Measurements from ENCODE around the gene ASCC3. TPM values are rescaled to one million over a fixed set of nuclear protein-coding genes. Genes with fewer than 3 reads are reported as not detected.

ASCC3 gene
- total and polyA plus RNA-seq, 2 experiments from 2014 or later = 92.9 to 129 TPM

DNA sequence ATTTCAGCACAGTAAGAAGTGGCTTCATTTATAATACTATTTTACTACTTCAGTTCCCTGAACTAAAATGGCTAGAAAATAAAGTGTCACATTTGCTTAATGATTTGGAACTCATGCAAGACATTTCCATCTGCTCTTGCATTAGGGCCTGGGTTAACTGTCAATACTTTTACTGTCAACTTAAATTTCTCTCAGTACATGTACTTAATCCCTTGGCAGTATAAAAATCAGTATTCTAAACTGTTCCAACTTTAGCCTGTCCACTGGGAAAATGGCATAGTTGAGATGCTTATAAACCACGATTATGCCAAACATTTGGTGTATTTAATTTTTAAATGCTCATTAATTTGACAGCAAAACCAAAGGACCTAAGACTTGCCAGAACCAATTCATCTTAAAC, 154.5 kb downstream of the ASCC3 start:
- no peak for ATAC-seq

More for the DNA sequence above, 154.5 kb downstream of the ASCC3 start:
- H3K4me2 ChIP-seq = no peak overlapping the region
- H3K79me2 ChIP-seq (replicated peaks; ENCODE audit: insufficient read depth) = no peaks in the 10 kb centered on the region
- Mint-ChIP-seq H3K36me3 (ENCODE audit: low read depth) (no peaks in the 10 kb centered on the region; the same call in 2 of the 3 replicates), H3K27me3 (ENCODE audit: insufficient read depth, low read depth, poor library complexity) (no peaks in the 10 kb centered on the region), H3K27ac (no peak overlapping the region), H3K4me1 (no peaks in the 10 kb centered on the region; the same call in 2 of the 3 replicates), H3K4me3 (no peak overlapping the region), H3K9me3 (no peaks in the 10 kb centered on the region)
- TF ChIP-seq CREB1 (CRISPR knock-in tag; IDR thresholded peaks at IDR 0.05; ENCODE audit: low read depth) (no peak), STAT1 (IDR thresholded peaks at IDR 0.05; ENCODE audit: unreplicated experiment) (no peak), POLR2AphosphoS5 (IDR thresholded peaks at IDR 0.05; ENCODE audit: low read depth) (no peak), ZNF462 (CRISPR knock-in tag; IDR thresholded peaks at IDR 0.05) (no peak), CTCF (conservative IDR thresholded peaks at IDR 0.05; ENCODE audit: low read depth in 2 of 2) (no peak), ZNF114 (CRISPR knock-in tag; IDR thresholded peaks at IDR 0.05) (no peak), NANOG (IDR thresholded peaks at IDR 0.05; ENCODE audit: borderline replicate concordance) (no peak), EZH2 (IDR thresholded peaks at IDR 0.05; ENCODE audit: low read depth, unreplicated experiment) (no peak), EZH2phosphoT487 (IDR thresholded peaks at IDR 0.05; ENCODE audit: unreplicated experiment) (no peak), ZNF331 (CRISPR knock-in tag; IDR thresholded peaks at IDR 0.05; ENCODE audit: low read depth) (no peak), JUNB (IDR thresholded peaks at IDR 0.05; ENCODE audit: unreplicated experiment) (no peak)
- TF ChIP-seq, protein P1, sequence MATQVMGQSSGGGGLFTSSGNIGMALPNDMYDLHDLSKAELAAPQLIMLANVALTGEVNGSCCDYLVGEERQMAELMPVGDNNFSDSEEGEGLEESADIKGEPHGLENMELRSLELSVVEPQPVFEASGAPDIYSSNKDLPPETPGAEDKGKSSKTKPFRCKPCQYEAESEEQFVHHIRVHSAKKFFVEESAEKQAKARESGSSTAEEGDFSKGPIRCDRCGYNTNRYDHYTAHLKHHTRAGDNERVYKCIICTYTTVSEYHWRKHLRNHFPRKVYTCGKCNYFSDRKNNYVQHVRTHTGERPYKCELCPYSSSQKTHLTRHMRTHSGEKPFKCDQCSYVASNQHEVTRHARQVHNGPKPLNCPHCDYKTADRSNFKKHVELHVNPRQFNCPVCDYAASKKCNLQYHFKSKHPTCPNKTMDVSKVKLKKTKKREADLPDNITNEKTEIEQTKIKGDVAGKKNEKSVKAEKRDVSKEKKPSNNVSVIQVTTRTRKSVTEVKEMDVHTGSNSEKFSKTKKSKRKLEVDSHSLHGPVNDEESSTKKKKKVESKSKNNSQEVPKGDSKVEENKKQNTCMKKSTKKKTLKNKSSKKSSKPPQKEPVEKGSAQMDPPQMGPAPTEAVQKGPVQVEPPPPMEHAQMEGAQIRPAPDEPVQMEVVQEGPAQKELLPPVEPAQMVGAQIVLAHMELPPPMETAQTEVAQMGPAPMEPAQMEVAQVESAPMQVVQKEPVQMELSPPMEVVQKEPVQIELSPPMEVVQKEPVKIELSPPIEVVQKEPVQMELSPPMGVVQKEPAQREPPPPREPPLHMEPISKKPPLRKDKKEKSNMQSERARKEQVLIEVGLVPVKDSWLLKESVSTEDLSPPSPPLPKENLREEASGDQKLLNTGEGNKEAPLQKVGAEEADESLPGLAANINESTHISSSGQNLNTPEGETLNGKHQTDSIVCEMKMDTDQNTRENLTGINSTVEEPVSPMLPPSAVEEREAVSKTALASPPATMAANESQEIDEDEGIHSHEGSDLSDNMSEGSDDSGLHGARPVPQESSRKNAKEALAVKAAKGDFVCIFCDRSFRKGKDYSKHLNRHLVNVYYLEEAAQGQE (IDR thresholded peaks at IDR 0.05; ENCODE audit: unreplicated experiment) = no peak
- TF ChIP-seq, protein P2, sequence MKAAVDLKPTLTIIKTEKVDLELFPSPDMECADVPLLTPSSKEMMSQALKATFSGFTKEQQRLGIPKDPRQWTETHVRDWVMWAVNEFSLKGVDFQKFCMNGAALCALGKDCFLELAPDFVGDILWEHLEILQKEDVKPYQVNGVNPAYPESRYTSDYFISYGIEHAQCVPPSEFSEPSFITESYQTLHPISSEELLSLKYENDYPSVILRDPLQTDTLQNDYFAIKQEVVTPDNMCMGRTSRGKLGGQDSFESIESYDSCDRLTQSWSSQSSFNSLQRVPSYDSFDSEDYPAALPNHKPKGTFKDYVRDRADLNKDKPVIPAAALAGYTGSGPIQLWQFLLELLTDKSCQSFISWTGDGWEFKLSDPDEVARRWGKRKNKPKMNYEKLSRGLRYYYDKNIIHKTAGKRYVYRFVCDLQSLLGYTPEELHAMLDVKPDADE (IDR thresholded peaks at IDR 0.05) = no peak
- no peaks in the 10 kb centered on the region for H3K36me3 ChIP-seq (ENCODE audit: insufficient read depth)
- H2AFZ ChIP-seq = no peak overlapping the region
- H3K9me2 ChIP-seq (ENCODE audit: insufficient read depth) = no peaks in the 10 kb centered on the region
- H3K4me1 ChIP-seq (ENCODE audit: insufficient read depth) = no peaks in the 10 kb centered on the region
- H3K27me3 ChIP-seq (ENCODE audit: insufficient read depth) = no peaks in the 10 kb centered on the region
- DNase-seq (ENCODE audit: low spot score) = no peak
- H3K4me3 ChIP-seq = no peak overlapping the region
- H4K20me1 ChIP-seq (replicated peaks; ENCODE audit: insufficient read depth) = no peaks in the 10 kb centered on the region
- no peak overlapping the region for H3K27ac ChIP-seq (ENCODE audit: low read depth)
- H3F3A ChIP-seq (replicated peaks; ENCODE audit: low read depth) = no peaks in the 10 kb centered on the region

Measured in GM23338 (cell line).